IgD-negative memory B cell (primary cell): Measurements from ENCODE around the gene PI4K2A. TPM values are rescaled to one million over a fixed set of nuclear protein-coding genes. Genes with fewer than 3 reads are reported as not detected.
A peak's percentile ranks its signal among the peaks of the same experiment; 100 is the strongest.
"Not testable (repeated sequence)": the region's sequence is repeated elsewhere in the genome, so short reads cannot be mapped to it uniquely, and the experiment has no call there.

ENCODE experiments used
- H3K27ac Mint-ChIP-seq, 3 donors: one replicate each; pipeline ENCODE4 v1.8.0; 2020 to 2022; ENCODE audit warnings: mild to moderate bottlenecking in 3 of 3, mixed read lengths in 3 of 3, moderate library complexity in 1 of 3
- H3K27me3 Mint-ChIP-seq: one replicate; pipeline ENCODE4 v1.8.0; 2021; ENCODE audit warnings: mixed read lengths
- H3K36me3 Mint-ChIP-seq: one replicate; pipeline ENCODE4 v1.8.0; 2020; ENCODE audit warnings: mild to moderate bottlenecking, mixed read lengths
- H3K4me1 Mint-ChIP-seq, 3 donors: one replicate each; pipeline ENCODE4 v1.8.0; 2020 to 2022; ENCODE audit warnings: mixed read lengths in 3 of 3, mild to moderate bottlenecking in 1 of 3
- H3K4me3 Mint-ChIP-seq, 4 donors: one replicate each; pipeline ENCODE4 v1.8.0; 2020 to 2022; ENCODE audit warnings: mild to moderate bottlenecking in 4 of 4, mixed read lengths in 4 of 4, moderate library complexity in 3 of 4
- H3K9me3 Mint-ChIP-seq, 3 donors: one replicate each; pipeline ENCODE4 v1.8.0; 2020 to 2021; ENCODE audit warnings: mixed read lengths in 3 of 3, mild to moderate bottlenecking in 1 of 3
- polyA plus RNA-seq: library from polyadenylated mRNA; unstranded; fragments of 300-500 nt; fragmentation: Illumina TruSeq; gene quantifications from one replicate; pipeline ENCODE4 v1.2.3, GENCODE V29; 2021

The PI4K2A gene
- polyA plus RNA-seq, 1 donor from 2014 or later: 10.0 TPM

DNA sequence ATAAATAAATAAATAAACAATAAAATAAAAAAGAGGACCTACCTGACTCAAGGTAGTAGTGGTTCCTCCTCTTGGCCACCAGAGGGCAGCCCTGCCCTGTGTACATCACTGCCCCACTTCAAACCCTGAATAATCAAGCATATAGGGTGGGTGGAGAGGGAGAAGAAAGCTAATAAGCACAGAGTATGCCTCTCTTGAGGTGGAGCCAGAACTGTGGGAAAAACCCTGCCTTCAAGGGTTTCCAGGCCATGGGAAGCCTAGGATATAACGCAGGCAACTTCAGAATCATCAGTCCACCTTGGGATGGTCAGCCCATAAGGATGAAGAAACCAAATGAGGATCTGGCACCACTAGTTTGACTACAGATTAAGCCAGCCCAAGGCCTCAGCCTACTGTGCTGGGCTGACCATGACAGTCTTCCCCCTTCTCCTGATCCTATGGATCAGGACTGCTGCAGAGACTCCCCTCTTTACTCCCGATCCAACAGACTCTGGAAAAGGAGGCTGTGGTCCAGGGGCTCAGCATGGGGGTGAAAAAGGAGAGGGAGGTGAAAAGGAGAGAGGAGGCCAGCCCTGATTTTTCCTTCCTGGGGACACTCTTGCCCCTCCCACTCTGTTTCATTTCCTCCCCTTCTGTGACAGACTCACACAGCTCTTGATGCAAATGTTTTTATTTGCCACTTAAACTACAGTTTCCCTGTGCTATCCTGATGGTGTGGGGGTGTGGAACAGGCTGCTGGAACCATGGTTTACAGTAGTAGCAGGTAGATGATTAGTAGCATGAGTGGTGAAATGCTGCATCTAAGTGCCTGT, 36.5 kb downstream of the PI4K2A start:
- no peaks in the 10 kb centered on the region for H3K27me3 Mint-ChIP-seq
- no peaks in the 10 kb centered on the region for H3K36me3 Mint-ChIP-seq
- peak overlapping the region in 1 of 4 donors; percentile 76 for H3K4me3 Mint-ChIP-seq
- H3K4me1 Mint-ChIP-seq: peaks cover 6 to 9% (median 7%) of the 10 kb centered on the region in 3 donors
- H3K9me3 Mint-ChIP-seq: no peaks in the 10 kb centered on the region
- peak overlapping the region; percentile 64 to 83 (median 72) for H3K27ac Mint-ChIP-seq

DNA sequence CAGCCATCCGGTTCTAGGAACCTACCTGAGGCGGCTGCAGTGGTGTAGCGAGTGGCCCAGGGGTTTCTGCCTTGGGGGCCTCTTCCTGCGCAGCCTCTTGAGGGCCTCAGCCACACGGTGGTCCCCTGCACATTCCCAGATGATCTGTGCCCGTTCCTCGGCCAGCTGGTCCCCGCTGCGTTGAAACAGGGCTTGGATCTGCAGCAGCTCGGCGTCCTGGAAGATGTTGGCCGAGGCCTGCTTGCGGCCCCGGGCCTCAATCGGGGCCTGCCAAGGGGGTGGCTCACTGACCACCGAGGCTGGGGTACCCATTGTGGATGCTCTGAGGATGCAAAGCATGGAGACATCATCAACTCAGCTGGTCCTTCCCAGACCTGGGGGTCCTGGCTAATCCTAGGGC, 39.1 kb downstream of the PI4K2A start:
- no peaks in the 10 kb centered on the region for H3K36me3 Mint-ChIP-seq
- H3K4me3 Mint-ChIP-seq: no peak overlapping the region
- H3K4me1 Mint-ChIP-seq: peaks cover 6 to 12% (median 9%) of the 10 kb centered on the region in 3 donors
- H3K27me3 Mint-ChIP-seq: no peaks in the 10 kb centered on the region
- H3K9me3 Mint-ChIP-seq: no peaks in the 10 kb centered on the region
- H3K27ac Mint-ChIP-seq: no peak overlapping the region

DNA sequence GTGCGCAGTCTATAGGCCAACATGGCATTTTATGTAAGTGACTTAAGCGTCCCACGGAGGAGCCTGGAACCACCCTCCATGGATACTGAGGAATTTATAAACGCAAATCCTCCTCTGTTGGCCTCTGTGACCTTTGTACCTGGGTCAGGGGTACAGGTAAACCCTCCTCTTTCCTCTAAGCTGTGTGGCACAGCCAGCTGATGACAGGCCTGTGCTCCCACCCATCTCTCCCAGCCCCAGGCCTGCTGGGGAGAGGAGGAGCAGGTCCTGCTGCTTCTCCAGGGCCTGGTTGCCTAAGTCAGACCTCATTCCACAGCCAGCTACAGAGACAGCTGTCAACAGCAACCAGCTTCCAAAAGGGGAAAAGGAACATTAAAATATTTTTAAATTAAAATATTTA, 41.6 kb downstream of the PI4K2A start:
- Mint-ChIP-seq H3K27me3 (no peaks in the 10 kb centered on the region), H3K9me3 (no peaks in the 10 kb centered on the region), H3K27ac (no peak overlapping the region), H3K36me3 (no peaks in the 10 kb centered on the region), H3K4me3 (no peak overlapping the region), H3K4me1 (peaks cover 9 to 22% (median 10%) of the 10 kb centered on the region in 3 donors)

DNA sequence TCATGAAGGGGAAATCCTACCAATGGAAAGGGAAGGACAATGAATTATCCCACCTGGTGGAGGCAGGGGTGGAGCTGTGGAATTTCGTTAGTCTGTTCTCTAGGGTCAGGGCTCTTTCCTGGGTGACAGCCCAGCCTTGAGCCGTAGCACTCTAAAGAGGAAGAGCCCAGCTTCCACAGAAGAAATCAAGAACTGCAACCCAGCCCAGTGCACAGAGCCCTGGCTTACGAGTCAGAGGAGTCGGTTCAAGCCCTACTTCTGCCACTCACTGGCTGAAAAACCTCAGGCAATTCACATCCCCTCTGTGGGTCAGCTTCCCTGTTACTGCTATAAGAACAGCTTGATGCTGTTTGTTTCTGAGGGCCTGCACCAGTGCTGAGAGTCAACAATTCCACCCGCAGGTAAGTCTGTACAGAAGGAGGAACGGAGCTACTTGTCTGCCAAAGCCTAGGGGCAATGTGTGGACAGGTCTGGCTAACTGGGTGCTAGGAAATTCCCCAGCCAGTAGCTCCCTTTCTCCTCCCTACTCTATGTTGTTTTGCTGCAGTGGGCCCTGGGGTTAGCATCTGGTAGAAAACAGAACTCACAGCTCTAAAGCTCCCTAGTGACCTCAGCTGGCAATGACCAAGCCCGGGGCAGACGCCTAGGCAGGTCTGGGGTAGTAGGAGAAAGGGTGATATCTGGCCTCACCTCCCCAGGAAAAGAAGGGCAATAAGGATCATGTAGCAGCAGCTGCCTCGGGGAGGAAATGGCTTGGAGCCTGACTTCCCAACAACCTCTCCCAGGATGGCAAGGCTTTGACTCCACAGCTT, 43.3 kb downstream of the PI4K2A start:
- H3K4me1 Mint-ChIP-seq: peaks cover 10 to 20% (median 13%) of the 10 kb centered on the region in 3 donors
- peak overlapping the region in 1 of 3 donors; percentile 28 for H3K27ac Mint-ChIP-seq
- H3K4me3 Mint-ChIP-seq: peak overlapping the region in 1 of 4 donors; percentile 52
- no peaks in the 10 kb centered on the region for H3K9me3 Mint-ChIP-seq
- no peaks in the 10 kb centered on the region for H3K27me3 Mint-ChIP-seq
- no peaks in the 10 kb centered on the region for H3K36me3 Mint-ChIP-seq

DNA sequence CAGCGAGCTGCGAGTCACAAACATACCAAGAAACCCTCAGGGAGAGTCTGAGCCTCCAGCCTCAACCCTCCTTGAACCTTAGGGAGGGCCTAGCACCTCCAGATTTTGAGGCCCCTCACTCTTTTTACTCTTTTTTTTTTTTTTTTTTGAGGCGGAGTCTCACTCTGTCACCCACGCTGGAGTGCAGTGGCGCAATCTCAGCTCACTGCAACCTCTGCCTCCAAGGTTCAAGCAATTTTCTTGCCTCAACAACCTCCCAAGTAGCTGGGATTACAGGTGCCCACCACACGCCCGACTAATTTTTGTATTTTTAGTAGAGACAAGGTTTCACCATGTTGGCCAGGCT, 43.9 kb downstream of the PI4K2A start:
- H3K27ac Mint-ChIP-seq: not testable (repeated sequence)

DNA sequence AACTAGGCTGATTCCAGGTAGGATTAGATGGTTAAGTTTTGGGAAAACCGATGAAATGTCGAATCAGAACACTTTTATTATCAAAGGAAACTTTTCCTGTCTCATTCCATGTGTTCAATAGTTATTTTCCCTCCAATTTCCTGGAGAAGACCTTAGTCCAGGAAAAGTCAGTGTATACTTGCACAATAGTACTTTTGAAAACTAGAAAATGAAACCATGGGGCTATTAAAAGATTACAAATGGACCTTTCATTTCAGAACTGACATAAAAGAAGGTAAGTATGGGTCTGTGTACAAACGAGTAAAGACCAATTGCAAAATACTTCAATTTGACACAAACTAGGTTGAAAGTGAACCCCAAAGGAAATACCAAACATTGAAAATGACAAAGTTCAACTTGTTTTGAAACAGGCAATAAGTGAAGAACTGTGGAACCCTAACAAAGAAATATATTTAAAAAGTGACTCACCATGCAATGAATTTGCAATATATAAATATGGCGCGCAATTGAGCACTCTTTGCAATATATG, 44.5 kb downstream of the PI4K2A start:
- Mint-ChIP-seq H3K27me3 (no peaks in the 10 kb centered on the region), H3K36me3 (no peaks in the 10 kb centered on the region), H3K9me3 (no peaks in the 10 kb centered on the region), H3K4me1 (peaks cover 10 to 20% (median 13%) of the 10 kb centered on the region in 3 donors), H3K27ac (peak overlapping the region in 1 of 3 donors; percentile 10), H3K4me3 (peak overlapping the region in 2 of 4 donors; percentile 14 to 96)

More for the DNA sequence above, 43.9 kb downstream of the PI4K2A start:
- not testable (repeated sequence) for H3K9me3 Mint-ChIP-seq, H3K36me3 Mint-ChIP-seq, H3K4me3 Mint-ChIP-seq, H3K27me3 Mint-ChIP-seq
- H3K4me1 Mint-ChIP-seq: peaks cover 10 to 20% (median 13%) of the 10 kb centered on the region in 3 donors

DNA sequence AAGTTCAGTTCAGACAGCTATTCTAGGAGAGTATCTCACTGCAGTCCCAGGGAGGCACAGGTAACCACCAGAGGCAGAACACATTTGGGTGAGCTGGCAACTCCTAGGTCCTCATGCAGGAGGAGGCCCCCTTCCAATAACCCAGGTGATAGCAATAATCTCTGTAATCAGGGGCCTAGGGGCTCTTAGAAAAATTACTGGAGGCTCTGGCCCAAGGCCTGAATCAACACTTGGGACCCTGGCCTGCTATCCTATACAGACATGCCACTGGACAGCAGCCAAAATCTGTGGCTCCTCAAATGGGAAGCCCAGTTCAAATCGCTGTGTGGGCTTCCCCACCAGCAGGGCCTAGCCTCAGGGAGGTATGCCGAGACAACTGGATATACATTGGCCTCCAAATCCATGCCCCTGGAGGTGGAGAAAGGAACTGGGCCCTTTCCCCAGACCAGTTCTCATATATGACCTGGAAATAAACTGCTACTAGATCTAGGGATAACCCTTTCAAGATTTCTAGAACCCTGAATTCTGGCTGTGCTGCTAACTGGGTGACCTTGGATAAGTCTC, 45.0 kb downstream of the PI4K2A start:
- H3K4me1 Mint-ChIP-seq: peaks cover 10 to 20% (median 13%) of the 10 kb centered on the region in 3 donors
- no peaks in the 10 kb centered on the region for H3K27me3 Mint-ChIP-seq
- H3K9me3 Mint-ChIP-seq: no peaks in the 10 kb centered on the region
- H3K36me3 Mint-ChIP-seq: no peaks in the 10 kb centered on the region
- peak overlapping the region in 2 of 4 donors; percentile 95 to 96 for H3K4me3 Mint-ChIP-seq
- H3K27ac Mint-ChIP-seq: peak overlapping the region in 1 of 3 donors; percentile 10

DNA sequence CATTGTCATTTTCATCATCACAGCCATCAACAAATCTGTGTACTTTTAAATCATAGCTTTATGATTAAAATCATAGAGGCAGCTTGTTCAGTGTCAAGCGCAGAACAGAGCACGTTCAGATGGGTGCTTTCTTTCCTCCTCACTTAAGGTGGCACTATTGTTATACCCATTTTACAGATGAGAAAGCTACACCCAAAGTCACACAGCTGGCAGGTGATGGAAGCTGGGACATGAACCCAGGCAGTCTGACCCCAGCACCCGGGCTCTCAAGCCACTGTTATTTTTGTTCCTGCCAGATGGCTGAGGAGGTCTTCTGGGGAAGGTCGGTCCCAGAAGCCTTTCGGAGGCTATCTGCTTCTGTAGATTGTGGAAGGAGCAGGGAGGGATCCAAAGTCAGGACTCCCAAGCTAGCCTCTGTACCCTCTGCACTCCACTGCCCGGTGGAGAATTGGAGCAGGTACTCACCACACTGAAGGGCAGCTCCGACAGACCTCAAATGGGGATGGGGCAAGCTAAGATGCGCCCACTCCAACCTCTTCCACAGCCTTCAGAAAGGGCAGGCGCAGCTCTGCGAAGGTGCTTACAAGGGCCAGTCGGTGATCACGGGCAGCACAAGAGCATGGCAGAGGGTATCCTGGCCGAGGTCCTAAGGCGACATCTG, 46.0 kb downstream of the PI4K2A start:
- no peaks in the 10 kb centered on the region for H3K9me3 Mint-ChIP-seq
- peak overlapping the region; percentile 82 to 87 (median 86) for H3K27ac Mint-ChIP-seq
- H3K27me3 Mint-ChIP-seq: no peaks in the 10 kb centered on the region
- peaks cover 10 to 20% (median 13%) of the 10 kb centered on the region in 3 donors for H3K4me1 Mint-ChIP-seq
- no peaks in the 10 kb centered on the region for H3K36me3 Mint-ChIP-seq
- peak overlapping the region; percentile 87 to 96 (median 94) for H3K4me3 Mint-ChIP-seq

DNA sequence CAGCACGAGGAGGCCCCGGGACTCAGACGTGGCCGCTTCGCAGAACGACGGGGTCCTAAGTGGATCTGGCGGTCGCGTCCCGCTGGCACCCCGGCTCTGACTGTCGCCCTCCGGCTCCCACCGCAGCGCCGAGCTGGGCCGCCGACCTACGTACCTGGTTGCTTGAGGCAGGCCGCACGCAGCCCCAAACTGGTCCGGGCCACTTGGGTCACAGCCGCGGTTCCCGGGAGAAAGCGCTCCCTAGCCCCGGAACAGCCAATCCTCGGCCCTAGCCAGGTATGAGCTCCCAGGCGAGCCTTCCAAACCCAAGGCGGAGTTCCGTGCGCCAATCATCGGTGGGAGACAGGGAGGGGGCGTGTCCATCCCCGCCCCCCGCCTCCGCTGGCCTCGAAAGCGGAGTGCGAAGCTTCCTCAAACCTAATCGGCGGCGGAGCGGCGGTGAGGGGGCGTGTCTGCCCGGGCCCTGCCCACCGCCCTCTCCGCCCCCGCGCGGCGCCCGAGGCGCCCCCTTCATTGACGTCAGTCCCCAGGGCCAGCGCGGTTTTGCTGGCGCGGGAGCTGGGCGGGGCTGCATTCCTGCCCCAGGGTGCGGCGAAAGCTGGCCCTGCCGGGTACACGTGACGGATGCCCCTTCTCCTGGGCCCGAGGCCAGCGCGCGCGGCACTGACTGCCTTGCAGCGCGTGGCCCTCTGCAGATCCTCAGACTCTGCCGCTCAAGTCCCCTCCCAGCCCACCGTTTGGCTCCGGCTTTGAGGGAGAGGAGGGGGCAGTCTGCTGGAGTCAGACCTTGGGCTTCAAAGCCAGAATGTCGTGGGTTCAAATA, 46.7 kb downstream of the PI4K2A start, which contains the start of gene AVPI1:
AVPI1 (minus strand) TSS at position 280 of the 823 bp plus-strand sequence. CDS start 7,336 bp downstream, outside the sequence.
- Mint-ChIP-seq H3K27me3 (no peaks in the 10 kb centered on the region), H3K4me3 (peak within 1 kb of the TSS; percentile 87 to 96 (median 94)), H3K4me1 (peaks cover 10 to 20% (median 13%) of the 10 kb centered on the region in 3 donors), H3K36me3 (no peaks in the 10 kb centered on the region), H3K27ac (peak within 1 kb of the TSS; percentile 82 to 91 (median 86)), H3K9me3 (no peaks in the 10 kb centered on the region)

DNA sequence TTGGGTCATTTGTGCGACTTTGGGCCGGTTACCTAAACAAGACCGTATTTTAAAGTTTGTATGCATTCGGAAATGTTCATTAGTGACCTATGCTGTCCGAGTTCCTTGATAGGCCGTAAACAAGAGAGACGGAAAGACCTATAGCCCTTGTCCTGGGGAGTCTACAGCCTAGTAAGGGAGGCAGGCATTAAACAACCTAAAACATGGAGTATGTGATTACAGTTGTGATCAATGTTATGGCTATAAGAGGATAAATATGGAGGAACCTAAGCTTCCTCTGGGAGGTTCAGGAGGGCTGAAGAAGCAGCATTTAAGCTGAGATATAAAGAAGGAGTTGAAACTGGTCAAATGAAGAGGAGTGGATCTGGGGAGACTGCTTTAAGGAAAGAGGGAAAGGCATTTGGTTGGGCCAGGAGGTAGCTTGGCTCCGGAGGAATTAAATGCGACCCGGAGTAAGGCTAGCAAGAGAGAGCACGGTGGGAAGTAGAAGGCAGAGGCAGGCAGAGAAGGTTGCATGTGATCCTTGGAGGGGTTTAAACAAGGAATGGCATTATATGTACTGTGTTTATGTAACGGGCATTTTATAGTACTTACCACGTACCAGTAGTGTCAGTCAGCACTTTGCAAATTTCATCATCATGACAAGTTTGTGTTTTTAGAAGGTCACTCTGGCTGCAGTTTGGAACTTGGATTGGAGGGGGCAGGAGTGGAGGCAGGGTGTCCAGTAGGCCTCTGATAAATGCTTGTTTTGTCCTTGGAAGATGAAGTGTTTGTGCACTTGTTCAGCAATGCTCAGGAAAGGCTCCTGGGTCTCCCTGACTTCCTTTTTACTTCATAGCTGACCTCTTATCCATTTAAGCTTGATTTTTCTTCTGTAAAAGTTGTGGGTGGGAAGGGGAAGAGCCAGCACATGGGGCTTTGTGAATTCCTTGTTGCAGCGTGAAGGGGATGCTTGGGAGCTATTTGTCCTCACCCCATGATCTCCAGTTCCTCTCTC, 47.6 kb downstream of the PI4K2A start:
- Mint-ChIP-seq H3K27me3 (no peaks in the 10 kb centered on the region), H3K4me3 (peak overlapping the region; percentile 87 to 96 (median 94)), H3K9me3 (no peaks in the 10 kb centered on the region), H3K4me1 (peaks cover 8 to 20% (median 13%) of the 10 kb centered on the region in 3 donors), H3K27ac (peak overlapping the region; percentile 67 to 91 (median 82)), H3K36me3 (no peaks in the 10 kb centered on the region)

DNA sequence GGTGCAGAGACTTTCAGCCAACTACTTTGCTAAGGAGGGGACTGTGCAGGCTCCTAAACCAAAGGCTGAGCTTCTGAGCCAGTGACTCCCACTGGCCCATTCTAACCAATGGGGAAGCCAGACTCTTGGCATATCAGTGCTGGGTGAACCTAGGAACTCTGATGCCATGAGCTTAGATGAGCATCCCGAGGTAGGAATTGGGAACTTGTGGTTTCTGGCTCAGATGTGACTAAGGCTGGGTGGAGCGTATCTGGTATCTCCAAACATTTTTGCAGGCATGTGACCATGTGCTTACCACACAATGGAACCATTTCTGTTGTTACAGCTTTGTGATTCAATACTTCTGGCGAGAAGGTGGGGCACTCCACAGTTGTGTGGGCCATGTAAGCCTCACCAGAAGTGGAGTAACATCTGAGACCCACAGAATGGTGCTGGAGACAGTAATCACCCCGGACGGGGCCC, 49.1 kb downstream of the PI4K2A start:
- Mint-ChIP-seq H3K4me1 (peaks cover 5 to 20% (median 13%) of the 10 kb centered on the region in 3 donors), H3K9me3 (no peaks in the 10 kb centered on the region), H3K27ac (no peak overlapping the region), H3K36me3 (no peaks in the 10 kb centered on the region), H3K27me3 (no peaks in the 10 kb centered on the region), H3K4me3 (no peak overlapping the region)

DNA sequence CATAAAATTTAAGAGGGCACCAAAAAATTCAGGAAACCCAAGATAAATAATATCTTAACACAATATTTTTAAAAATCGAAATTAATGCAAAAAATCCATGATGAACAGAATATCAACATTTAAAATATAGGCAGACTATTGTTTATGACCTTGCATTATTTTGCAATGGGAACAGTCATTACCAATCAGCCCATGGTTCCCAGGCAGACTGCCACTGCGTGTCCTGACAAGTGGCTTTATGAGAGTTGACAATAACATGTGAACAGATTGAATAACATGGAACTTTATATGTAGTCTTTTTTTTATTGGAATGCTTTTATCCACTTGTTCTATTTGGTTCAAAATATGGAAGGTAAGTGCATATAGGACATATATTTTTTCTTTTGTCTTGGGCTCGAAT, 49.7 kb downstream of the PI4K2A start:
- Mint-ChIP-seq H3K27ac (no peak overlapping the region), H3K36me3 (no peaks in the 10 kb centered on the region), H3K27me3 (no peaks in the 10 kb centered on the region), H3K4me1 (peaks cover 5 to 17% (median 11%) of the 10 kb centered on the region in 3 donors), H3K9me3 (no peaks in the 10 kb centered on the region), H3K4me3 (peak overlapping the region in 1 of 4 donors; percentile 32)
